ENCODE results near the gene NRGN. TPM values are rescaled to one million over a fixed set of nuclear protein-coding genes. Genes with fewer than 3 reads are reported as not detected.
A peak's percentile ranks its signal among the peaks of the same experiment; 100 is the strongest.

NRGN gene
- total RNA-seq, 1 experiment from 2014 or later = 7.8 TPM

DNA sequence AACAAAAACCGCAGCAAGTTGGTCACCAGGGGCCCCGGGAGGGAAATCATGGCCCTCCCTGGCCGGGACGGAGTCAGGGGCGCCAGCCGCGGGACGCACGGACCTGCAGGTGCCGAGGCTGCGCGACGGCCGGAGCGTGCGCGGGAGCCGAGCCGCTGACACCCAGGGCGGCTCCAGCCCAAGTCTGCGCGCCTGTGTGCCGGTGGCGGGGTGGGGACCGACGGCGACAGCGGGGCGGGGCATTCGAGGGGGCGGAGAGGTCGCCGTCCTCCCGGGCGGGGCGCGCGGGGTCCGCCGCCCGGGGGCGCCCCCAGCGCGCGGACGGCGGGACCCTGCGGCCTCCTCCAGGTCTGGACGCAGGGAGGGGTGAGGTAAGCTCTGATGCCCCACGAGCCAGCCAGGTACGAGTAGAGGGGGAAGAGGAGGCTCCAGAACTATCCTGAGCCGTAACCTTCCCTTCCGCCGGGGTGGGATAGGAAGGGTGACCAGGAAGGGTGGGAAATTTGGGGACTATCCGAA lies 22.4 kb downstream of the NRGN start, which contains the start of gene ESAM:
TSS of gene ESAM (minus strand) at position 186 of the 519 bp plus-strand sequence. CDS start at position 50, 136 bp downstream.
- ChIA-PET CTCF (interaction anchor here (1.0 to 3.8 kb wide), 20 partner anchors 9 to 139 kb away, joined by 3 to 50 read pairs (median 8); partner anchors contain the start of genes NRGN, SIAE, SPA17 and VSIG2), POLR2A (interaction anchor here (1.2 kb wide), 1 partner anchor 89 kb away, joined by 3 read pairs; no protein-coding TSS in a partner anchor)
- Histone ChIP-seq H3K4me1 (peaks cover 24% of the 10 kb centered on the region), H3K27me3 (replicated peaks; ENCODE audit: control insufficient read depth, insufficient read depth, low read length) (no peaks in the 10 kb centered on the region), H3K36me3 (ENCODE audit: control insufficient read depth, insufficient read depth, low read length) (no peaks in the 10 kb centered on the region), H3K9me3 (no peaks in the 10 kb centered on the region), H3K4me3 (ENCODE audit: low read depth, low read length) (peak within 1 kb of the TSS; percentile 52)
- no peaks in the 10 kb centered on the region for H3K9me3 Mint-ChIP-seq (ENCODE audit: unreplicated experiment)
- peaks cover 10% of the 10 kb centered on the region for H3K4me1 Mint-ChIP-seq (ENCODE audit: low read depth, unreplicated experiment)
- peaks cover 22% of the 10 kb centered on the region for H3K36me3 Mint-ChIP-seq (ENCODE audit: insufficient read depth, unreplicated experiment)
- no peaks in the 10 kb centered on the region for H3K27me3 Mint-ChIP-seq (ENCODE audit: insufficient read depth, unreplicated experiment)
- peak within 1 kb of the TSS; percentile 72 for H3K4me3 Mint-ChIP-seq (ENCODE audit: unreplicated experiment)
- no TSS peak for BruUV-seq (replicated peaks)
- intact Hi-C loops (cut with micrococcal nuclease; ENCODE audit: unreplicated experiment) = loop anchor here (1.0 to 2.0 kb wide), 2 partner anchors 15 to 17 kb away; no protein-coding TSS in a partner anchor
- peak within 1 kb of the TSS; percentile 17 for H3K27ac Mint-ChIP-seq (ENCODE audit: unreplicated experiment)
- TF ChIP-seq, protein P1, sequence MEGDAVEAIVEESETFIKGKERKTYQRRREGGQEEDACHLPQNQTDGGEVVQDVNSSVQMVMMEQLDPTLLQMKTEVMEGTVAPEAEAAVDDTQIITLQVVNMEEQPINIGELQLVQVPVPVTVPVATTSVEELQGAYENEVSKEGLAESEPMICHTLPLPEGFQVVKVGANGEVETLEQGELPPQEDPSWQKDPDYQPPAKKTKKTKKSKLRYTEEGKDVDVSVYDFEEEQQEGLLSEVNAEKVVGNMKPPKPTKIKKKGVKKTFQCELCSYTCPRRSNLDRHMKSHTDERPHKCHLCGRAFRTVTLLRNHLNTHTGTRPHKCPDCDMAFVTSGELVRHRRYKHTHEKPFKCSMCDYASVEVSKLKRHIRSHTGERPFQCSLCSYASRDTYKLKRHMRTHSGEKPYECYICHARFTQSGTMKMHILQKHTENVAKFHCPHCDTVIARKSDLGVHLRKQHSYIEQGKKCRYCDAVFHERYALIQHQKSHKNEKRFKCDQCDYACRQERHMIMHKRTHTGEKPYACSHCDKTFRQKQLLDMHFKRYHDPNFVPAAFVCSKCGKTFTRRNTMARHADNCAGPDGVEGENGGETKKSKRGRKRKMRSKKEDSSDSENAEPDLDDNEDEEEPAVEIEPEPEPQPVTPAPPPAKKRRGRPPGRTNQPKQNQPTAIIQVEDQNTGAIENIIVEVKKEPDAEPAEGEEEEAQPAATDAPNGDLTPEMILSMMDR (IDR thresholded peaks at IDR 0.05; ENCODE audit: insufficient read depth in 1 of 2, low read depth in 1 of 2, low read length in 1 of 2, severe bottlenecking in 1 of 2, unreplicated experiment in 1 of 2) = no peak
- DNase-seq = peak; percentile 82 to 86

DNA sequence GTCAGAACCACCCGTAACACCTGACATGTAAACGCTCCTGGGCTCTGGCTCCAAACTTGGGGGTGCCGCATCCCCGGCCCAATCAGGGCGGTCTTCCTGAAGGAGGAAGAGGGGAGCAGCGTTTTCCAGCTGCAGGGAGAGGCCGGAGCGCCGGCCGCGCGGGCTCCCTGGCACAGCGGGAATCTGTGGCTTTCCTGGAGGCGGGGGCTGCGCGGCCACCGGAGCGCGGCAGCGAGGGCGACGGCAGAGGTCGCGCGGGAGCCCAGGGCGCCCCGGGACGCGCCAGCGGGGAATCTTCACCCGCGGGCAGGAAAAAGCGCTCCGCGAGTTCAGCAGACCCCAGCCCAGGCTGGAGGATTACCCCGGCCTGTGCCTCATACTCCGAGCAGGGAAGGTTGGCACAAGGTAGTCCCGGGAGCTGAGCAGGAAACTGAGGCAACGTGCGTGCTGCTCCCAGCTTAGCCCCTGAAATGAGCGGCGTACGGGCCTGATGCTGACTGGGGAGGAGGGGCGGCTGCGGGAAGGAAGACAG lies 22.9 kb downstream of the NRGN start:
- DNase-seq = peak; percentile 66 to 76
- Histone ChIP-seq H3K36me3 (ENCODE audit: control insufficient read depth, insufficient read depth, low read length) (no peaks in the 10 kb centered on the region), H3K9me3 (no peaks in the 10 kb centered on the region), H3K4me3 (ENCODE audit: low read depth, low read length) (peak overlapping the region; percentile 52), H3K4me1 (peaks cover 24% of the 10 kb centered on the region), H3K27me3 (replicated peaks; ENCODE audit: control insufficient read depth, insufficient read depth, low read length) (no peaks in the 10 kb centered on the region)
- Mint-ChIP-seq H3K36me3 (ENCODE audit: insufficient read depth, unreplicated experiment) (peaks cover 23% of the 10 kb centered on the region), H3K9me3 (ENCODE audit: unreplicated experiment) (no peaks in the 10 kb centered on the region), H3K27ac (ENCODE audit: unreplicated experiment) (peak overlapping the region; percentile 17), H3K4me3 (ENCODE audit: unreplicated experiment) (peak overlapping the region; percentile 72), H3K27me3 (ENCODE audit: insufficient read depth, unreplicated experiment) (no peaks in the 10 kb centered on the region), H3K4me1 (ENCODE audit: low read depth, unreplicated experiment) (peaks cover 10% of the 10 kb centered on the region)
- intact Hi-C loops (cut with micrococcal nuclease; ENCODE audit: unreplicated experiment) = loop anchor here (1.0 to 2.0 kb wide), 9 partner anchors 15 to 360 kb away; partner anchors contain the start of genes SIAE and SPA17
- TF ChIP-seq, protein P1 (IDR thresholded peaks at IDR 0.05; ENCODE audit: insufficient read depth in 1 of 2, low read depth in 1 of 2, low read length in 1 of 2, severe bottlenecking in 1 of 2, unreplicated experiment in 1 of 2) = no peak
- ChIA-PET POLR2A (interaction anchor here (1.2 kb wide), 1 partner anchor 90 kb away, joined by 3 read pairs; no protein-coding TSS in a partner anchor), CTCF (interaction anchor here (1.0 to 3.8 kb wide), 25 partner anchors 10 to 140 kb away, joined by 3 to 50 read pairs (median 6); partner anchors contain the start of genes NRGN, SIAE, SPA17 and VSIG2)
- no TSS peak for BruUV-seq (replicated peaks)

DNA sequence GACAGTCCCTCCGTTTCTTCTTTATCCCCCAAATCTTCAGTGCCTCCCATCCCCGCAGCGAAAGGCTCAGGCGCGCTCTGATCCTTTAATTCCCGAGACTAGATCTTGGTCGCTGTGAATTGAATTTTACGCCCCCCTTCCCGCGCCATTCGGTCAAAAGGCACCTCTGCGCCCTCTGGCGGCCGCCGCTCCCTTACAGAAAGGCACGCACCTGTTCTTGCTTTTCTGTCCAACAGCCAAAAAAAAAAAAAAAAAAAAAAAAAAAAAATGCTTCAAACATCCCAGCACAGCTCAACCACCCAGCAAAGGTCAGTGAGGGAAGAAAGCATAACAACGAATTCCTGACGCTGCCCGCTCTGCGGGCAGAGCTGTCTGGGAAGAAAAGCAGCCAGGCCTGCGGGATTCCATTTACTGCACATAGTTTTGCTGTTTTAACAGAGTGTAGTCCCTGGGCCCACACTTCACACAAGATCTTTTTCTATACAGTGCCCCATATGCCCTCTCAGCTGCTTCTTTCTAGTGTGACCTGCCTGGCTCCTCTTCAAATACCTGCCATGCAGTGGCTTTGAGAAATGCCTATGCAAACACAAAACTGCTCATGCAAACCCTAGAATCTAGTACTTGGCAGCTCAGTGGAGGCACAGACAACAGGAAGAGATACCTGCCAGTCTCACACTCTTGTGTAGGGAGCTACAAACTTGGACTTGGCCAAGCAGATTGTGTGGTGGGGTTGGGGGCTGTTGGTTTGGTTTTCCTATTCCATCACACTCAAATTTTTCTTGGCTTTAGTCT lies 23.6 kb downstream of the NRGN start:
- H3K9me3 Mint-ChIP-seq (ENCODE audit: unreplicated experiment) = no peaks in the 10 kb centered on the region
- TF ChIP-seq, protein P1 (IDR thresholded peaks at IDR 0.05; ENCODE audit: insufficient read depth in 1 of 2, low read depth in 1 of 2, low read length in 1 of 2, severe bottlenecking in 1 of 2, unreplicated experiment in 1 of 2) = peak; percentile 94 to 96
- no peaks in the 10 kb centered on the region for H3K27me3 Mint-ChIP-seq (ENCODE audit: insufficient read depth, unreplicated experiment)
- ChIA-PET CTCF (interaction anchor here (0.6 to 3.8 kb wide), 33 partner anchors 10 to 1761 kb away, joined by 3 to 50 read pairs (median 5); partner anchors contain the start of genes NRGN, SIAE, SPA17 and VSIG2), POLR2A (interaction anchor here (1.2 kb wide), 1 partner anchor 90 kb away, joined by 3 read pairs; no protein-coding TSS in a partner anchor)
- H3K4me1 Mint-ChIP-seq (ENCODE audit: low read depth, unreplicated experiment) = peaks cover 10% of the 10 kb centered on the region
- BruUV-seq (replicated peaks) = no TSS peak
- peak overlapping the region; percentile 72 for H3K4me3 Mint-ChIP-seq (ENCODE audit: unreplicated experiment)
- Histone ChIP-seq H3K4me3 (ENCODE audit: low read depth, low read length) (peak overlapping the region; percentile 52), H3K9me3 (no peaks in the 10 kb centered on the region), H3K4me1 (peaks cover 18% of the 10 kb centered on the region), H3K36me3 (ENCODE audit: control insufficient read depth, insufficient read depth, low read length) (no peaks in the 10 kb centered on the region), H3K27me3 (replicated peaks; ENCODE audit: control insufficient read depth, insufficient read depth, low read length) (no peaks in the 10 kb centered on the region)
- peak overlapping the region; percentile 17 for H3K27ac Mint-ChIP-seq (ENCODE audit: unreplicated experiment)
- DNase-seq = peak; percentile 93 to 95
- intact Hi-C loops (cut with micrococcal nuclease; ENCODE audit: unreplicated experiment) = loop anchor here (1.0 to 2.0 kb wide), 8 partner anchors 15 to 361 kb away; partner anchors contain the start of genes SIAE and SPA17
- H3K36me3 Mint-ChIP-seq (ENCODE audit: insufficient read depth, unreplicated experiment) = peaks cover 29% of the 10 kb centered on the region

All from Caco-2 (cell line).